Measurements from ENCODE around the gene CD302.

Gene CD302

DNA sequence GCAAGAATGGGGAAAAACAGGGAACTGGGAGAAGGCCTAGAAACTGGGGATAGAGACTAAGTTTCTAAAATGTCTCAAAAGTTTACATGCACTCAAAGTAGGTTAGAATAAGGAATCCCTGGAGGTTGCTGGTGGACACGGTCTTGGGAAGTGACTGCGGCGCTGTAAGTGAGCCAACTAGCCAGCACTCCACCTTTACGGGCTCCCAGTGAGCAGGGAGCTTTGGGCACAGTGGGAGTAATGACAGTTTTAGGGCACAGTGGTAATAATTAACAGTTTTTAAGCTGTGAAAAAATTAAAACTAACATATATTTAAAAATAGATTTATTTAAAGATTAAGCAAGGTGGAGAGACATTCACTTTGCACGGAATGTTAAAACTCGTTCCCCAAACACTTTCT is 20.9 kb upstream of the CD302 start:
- TF ChIP-seq, protein P1, sequence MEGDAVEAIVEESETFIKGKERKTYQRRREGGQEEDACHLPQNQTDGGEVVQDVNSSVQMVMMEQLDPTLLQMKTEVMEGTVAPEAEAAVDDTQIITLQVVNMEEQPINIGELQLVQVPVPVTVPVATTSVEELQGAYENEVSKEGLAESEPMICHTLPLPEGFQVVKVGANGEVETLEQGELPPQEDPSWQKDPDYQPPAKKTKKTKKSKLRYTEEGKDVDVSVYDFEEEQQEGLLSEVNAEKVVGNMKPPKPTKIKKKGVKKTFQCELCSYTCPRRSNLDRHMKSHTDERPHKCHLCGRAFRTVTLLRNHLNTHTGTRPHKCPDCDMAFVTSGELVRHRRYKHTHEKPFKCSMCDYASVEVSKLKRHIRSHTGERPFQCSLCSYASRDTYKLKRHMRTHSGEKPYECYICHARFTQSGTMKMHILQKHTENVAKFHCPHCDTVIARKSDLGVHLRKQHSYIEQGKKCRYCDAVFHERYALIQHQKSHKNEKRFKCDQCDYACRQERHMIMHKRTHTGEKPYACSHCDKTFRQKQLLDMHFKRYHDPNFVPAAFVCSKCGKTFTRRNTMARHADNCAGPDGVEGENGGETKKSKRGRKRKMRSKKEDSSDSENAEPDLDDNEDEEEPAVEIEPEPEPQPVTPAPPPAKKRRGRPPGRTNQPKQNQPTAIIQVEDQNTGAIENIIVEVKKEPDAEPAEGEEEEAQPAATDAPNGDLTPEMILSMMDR (IDR thresholded peaks at IDR 0.05; ENCODE audit: borderline replicate concordance, insufficient read depth, low read depth, low read length) = no peak
- H3K4me3 ChIP-seq (ENCODE audit: low read depth, low read length) = no peak overlapping the region

- TF ChIP-seq, protein P1 (IDR thresholded peaks at IDR 0.05; ENCODE audit: borderline replicate concordance, insufficient read depth, low read depth, low read length) = no peak
- H3K4me3 ChIP-seq (ENCODE audit: low read depth, low read length) = no peak overlapping the region
These were observed 19.3 kb upstream of the CD302 start for GRCh38 chr2:159817283-159817682.

GRCh38 chr2:159811232-159811631 is 13.2 kb upstream of the CD302 start:
- H3K4me3 ChIP-seq (ENCODE audit: low read depth, low read length) = no peak overlapping the region
- TF ChIP-seq, protein P1 (IDR thresholded peaks at IDR 0.05; ENCODE audit: borderline replicate concordance, insufficient read depth, low read depth, low read length) = no peak

DNA sequence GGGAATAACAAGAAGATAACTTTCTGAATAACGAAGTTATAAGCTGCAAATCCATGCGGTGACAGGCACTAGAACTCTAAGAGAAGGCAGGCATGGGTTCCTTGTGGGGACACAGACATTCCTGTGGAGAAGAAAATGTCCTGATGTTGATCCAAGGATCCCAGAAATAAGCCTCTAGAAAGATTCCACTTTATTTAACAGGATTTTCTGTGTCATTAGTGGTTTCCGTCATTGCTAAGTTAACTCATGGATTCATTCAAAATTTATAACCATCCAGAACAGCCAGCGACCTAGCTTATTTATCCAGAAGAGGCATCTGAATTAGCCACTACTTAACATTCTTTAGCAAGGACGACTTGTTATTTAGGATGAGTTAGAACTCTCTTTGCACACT is 10.0 kb upstream of the CD302 start:
- TF ChIP-seq, protein P1 (IDR thresholded peaks at IDR 0.05; ENCODE audit: borderline replicate concordance, insufficient read depth, low read depth, low read length) = no peak
- no peak overlapping the region for H3K4me3 ChIP-seq (ENCODE audit: low read depth, low read length)

DNA sequence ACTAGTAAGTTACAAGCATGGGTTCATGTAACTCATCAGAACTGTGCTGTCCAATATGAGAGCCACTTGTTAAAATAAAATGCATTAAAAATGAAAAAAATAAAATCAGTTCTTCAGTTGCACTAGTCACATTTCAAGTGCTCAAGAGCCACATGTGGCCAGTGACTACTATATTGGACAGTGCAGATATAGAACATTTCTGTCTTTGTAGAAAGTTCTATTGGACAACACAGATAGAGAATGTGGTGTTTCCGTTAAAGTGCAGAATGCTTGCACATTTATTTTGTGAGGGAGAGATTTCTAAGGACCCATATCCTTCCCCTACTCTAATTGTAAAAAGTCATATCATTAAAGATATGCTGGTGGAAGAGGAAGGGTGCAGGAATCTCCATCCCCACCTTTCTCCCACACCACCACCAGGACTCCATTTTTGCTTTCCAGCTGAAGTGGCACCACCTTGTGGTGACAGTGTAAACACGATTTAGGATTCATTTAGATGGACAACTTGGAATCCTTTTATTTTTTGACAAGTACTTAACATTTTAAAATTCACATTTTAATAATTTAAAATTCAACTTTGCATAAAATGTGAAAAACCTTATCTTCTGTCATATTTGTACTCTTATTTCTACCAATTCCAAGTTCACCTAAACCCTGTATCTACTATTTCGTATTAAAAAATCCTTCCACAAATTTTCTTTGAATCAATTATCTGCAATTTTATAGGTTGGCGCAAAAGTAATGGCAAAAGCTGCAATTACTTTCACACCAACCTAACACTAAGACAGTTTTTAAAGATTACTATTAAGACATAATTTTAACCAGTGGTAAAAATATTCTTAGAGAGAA is 9.4 kb upstream of the CD302 start:
- TF ChIP-seq, protein P1 (IDR thresholded peaks at IDR 0.05; ENCODE audit: borderline replicate concordance, insufficient read depth, low read depth, low read length) = peak; percentile 60; the same call in 1 of the 2 replicates
- H3K4me3 ChIP-seq (ENCODE audit: low read depth, low read length) = no peak overlapping the region

- no peak overlapping the region for H3K4me3 ChIP-seq (ENCODE audit: low read depth, low read length)
These were observed 6.9 kb upstream of the CD302 start for GRCh38 chr2:159804941-159805340.

More at GRCh38 chr2:159804941-159805340, 6.9 kb upstream of the CD302 start:
- TF ChIP-seq, protein P1 (IDR thresholded peaks at IDR 0.05; ENCODE audit: borderline replicate concordance, insufficient read depth, low read depth, low read length) = no peak

All from GM12875 (cell line).